ENCODE data around the gene LRP5.
A peak's percentile ranks its signal among the peaks of the same experiment; 100 is the strongest.
"Not testable (repeated sequence)": the region's sequence is repeated elsewhere in the genome, so short reads cannot be mapped to it uniquely, and the experiment has no call there.

Gene LRP5

GRCh38 chr11:68448604-68449011 lies 136.2 kb downstream of the LRP5 start:
- no peak overlapping the region for H3K27ac ChIP-seq
- TF ChIP-seq Cebpa-rat (IDR thresholded peaks at IDR 0.05), result no peak

GRCh38 chr11:68449951-68450350 lies 137.6 kb downstream of the LRP5 start:
- Histone ChIP-seq H3K27me3 (no peaks in the 10 kb centered on the region), H3K4me1 (peaks cover 11% of the 10 kb centered on the region; the same call in 1 of the 2 replicates), H3K9ac (no peak overlapping the region), H3K9me3 (no peaks in the 10 kb centered on the region), H3K4me3 (no peak overlapping the region), H3K4me2 (no peak overlapping the region), H3K36me3 (peaks cover 53% of the 10 kb centered on the region), H4K20me1 (peaks cover 20% of the 10 kb centered on the region), H3K27ac (no peak overlapping the region)
- no peak for TF ChIP-seq Cebpa-rat (IDR thresholded peaks at IDR 0.05)

More at GRCh38 chr11:68448604-68449011, 136.2 kb downstream of the LRP5 start:
- Histone ChIP-seq H3K4me1 (peaks cover 16% of the 10 kb centered on the region; the same call in 1 of the 2 replicates), H3K4me3 (no peak overlapping the region), H3K36me3 (peaks cover 64% of the 10 kb centered on the region), H4K20me1 (peaks cover 20% of the 10 kb centered on the region), H3K9ac (no peak overlapping the region), H3K9me3 (no peaks in the 10 kb centered on the region), H3K4me2 (no peak overlapping the region), H3K27me3 (no peaks in the 10 kb centered on the region)

- peaks cover 15% of the 10 kb centered on the region for H4K20me1 ChIP-seq
- peaks cover 11% of the 10 kb centered on the region; the same call in 1 of the 2 replicates for H3K4me1 ChIP-seq
- H3K27ac ChIP-seq, result no peak overlapping the region
- H3K4me2 ChIP-seq, result no peak overlapping the region
- no peaks in the 10 kb centered on the region for H3K27me3 ChIP-seq
- no peak overlapping the region for H3K9ac ChIP-seq
- H3K9me3 ChIP-seq, result no peaks in the 10 kb centered on the region
- H3K36me3 ChIP-seq, result peaks cover 45% of the 10 kb centered on the region
- no peak for TF ChIP-seq Cebpa-rat (IDR thresholded peaks at IDR 0.05)
- H3K4me3 ChIP-seq, result no peak overlapping the region
Measured at GRCh38 chr11:68450711-68451110, 138.3 kb downstream of the LRP5 start.

- Histone ChIP-seq H3K27ac (no peak overlapping the region), H3K9ac (no peak overlapping the region), H3K4me3 (no peak overlapping the region), H3K27me3 (no peaks in the 10 kb centered on the region), H3K4me1 (peaks cover 7% of the 10 kb centered on the region), H3K36me3 (peaks cover 6% of the 10 kb centered on the region), H4K20me1 (no peaks in the 10 kb centered on the region), H3K4me2 (no peak overlapping the region), H3K9me3 (no peaks in the 10 kb centered on the region)
- no peak for TF ChIP-seq Cebpa-rat (IDR thresholded peaks at IDR 0.05)
Measured at GRCh38 chr11:68454767-68455166, 142.4 kb downstream of the LRP5 start.

- no peak for TF ChIP-seq Cebpa-rat (IDR thresholded peaks at IDR 0.05)
Measured at GRCh38 chr11:68455485-68455884, 143.1 kb downstream of the LRP5 start.

GRCh38 chr11:68457216-68457897 lies 145.0 kb downstream of the LRP5 start:
- Histone ChIP-seq H3K9ac (no peak overlapping the region), H4K20me1 (peaks cover 18% of the 10 kb centered on the region), H3K4me1 (peaks cover 17% of the 10 kb centered on the region)

More at GRCh38 chr11:68455485-68455884, 143.1 kb downstream of the LRP5 start:
- Histone ChIP-seq H3K4me2 (no peak overlapping the region), H3K4me1 (peaks cover 8% of the 10 kb centered on the region), H3K27me3 (no peaks in the 10 kb centered on the region), H4K20me1 (no peaks in the 10 kb centered on the region), H3K36me3 (no peaks in the 10 kb centered on the region), H3K27ac (no peak overlapping the region), H3K9ac (no peak overlapping the region), H3K9me3 (no peaks in the 10 kb centered on the region), H3K4me3 (no peak overlapping the region)

GRCh38 chr11:68457898-68458249 lies 145.5 kb downstream of the LRP5 start:
- H3K36me3 ChIP-seq, result no peaks in the 10 kb centered on the region
- no peak for TF ChIP-seq Cebpa-rat (IDR thresholded peaks at IDR 0.05)

More at GRCh38 chr11:68457216-68457897, 145.0 kb downstream of the LRP5 start:
- Histone ChIP-seq H3K36me3 (no peaks in the 10 kb centered on the region), H3K4me2 (no peak overlapping the region), H3K9me3 (no peaks in the 10 kb centered on the region), H3K4me3 (no peak overlapping the region), H3K27me3 (no peaks in the 10 kb centered on the region), H3K27ac (no peak overlapping the region)
- no peak for TF ChIP-seq Cebpa-rat (IDR thresholded peaks at IDR 0.05)

GRCh38 chr11:68458340-68458739 lies 145.9 kb downstream of the LRP5 start:
- Histone ChIP-seq H3K4me1 (peaks cover 27% of the 10 kb centered on the region), H4K20me1 (peaks cover 27% of the 10 kb centered on the region)
- not testable (repeated sequence) for H3K4me3 ChIP-seq, H3K9ac ChIP-seq, H3K9me3 ChIP-seq, H3K4me2 ChIP-seq, H3K27me3 ChIP-seq, H3K36me3 ChIP-seq, H3K27ac ChIP-seq

More at GRCh38 chr11:68457898-68458249, 145.5 kb downstream of the LRP5 start:
- Histone ChIP-seq H4K20me1 (peaks cover 23% of the 10 kb centered on the region), H3K27me3 (no peaks in the 10 kb centered on the region), H3K9ac (no peak overlapping the region), H3K4me1 (peaks cover 22% of the 10 kb centered on the region), H3K27ac (no peak overlapping the region), H3K4me2 (no peak overlapping the region), H3K9me3 (no peaks in the 10 kb centered on the region), H3K4me3 (no peak overlapping the region)

GRCh38 chr11:68459886-68460740 lies 147.7 kb downstream of the LRP5 start:
- peaks cover 45% of the 10 kb centered on the region for H4K20me1 ChIP-seq
- no peak for TF ChIP-seq Cebpa-rat (IDR thresholded peaks at IDR 0.05)

More at GRCh38 chr11:68459886-68460740, 147.7 kb downstream of the LRP5 start:
- Histone ChIP-seq H3K9ac (peak overlapping the region; percentile 98), H3K4me2 (peak overlapping the region; percentile 79), H3K27me3 (no peaks in the 10 kb centered on the region), H3K27ac (peak overlapping the region; percentile 97), H3K4me3 (peak overlapping the region; percentile 99), H3K9me3 (no peaks in the 10 kb centered on the region), H3K4me1 (peaks cover 43% of the 10 kb centered on the region), H3K36me3 (peaks cover 5% of the 10 kb centered on the region; the same call in 1 of the 2 replicates)
